CD4-positive, CD25-positive, alpha-beta regulatory T cell (primary cell): ENCODE results near the gene ENTPD5. TPM values are rescaled to one million over a fixed set of nuclear protein-coding genes. Genes with fewer than 3 reads are reported as not detected.

Experiments
- ATAC-seq, 2 donors: fragments of 150-1000 bp; cut with Tn5 transposase; one replicate each; pipeline ENCODE4 v1.10.0; 2021; ENCODE audit warnings: low read depth in 2 of 2, moderate number of reproducible peaks in 2 of 2, moderate library complexity in 1 of 2
- DNase-seq, 3 donors: peaks; one replicate each; pipeline versions ENCODE4 v3.0.0 to v3.0.0-alpha.2; 2012 to 2022; ENCODE audit warnings: mixed read lengths in 1 of 3
- H3K27ac ChIP-seq: one replicate; pipeline ENCODE4 v1.7.0; 2013; ENCODE audit warnings: mild to moderate bottlenecking, low read length; ENCODE audit not compliant: insufficient read depth, poor library complexity, severe bottlenecking
- H3K27me3 ChIP-seq: one replicate; pipeline ENCODE4 v1.7.0; 2013; ENCODE audit warnings: low read length; ENCODE audit not compliant: control insufficient read depth, insufficient read depth
- H3K36me3 ChIP-seq: one replicate; pipeline ENCODE4 v1.7.0; 2013; ENCODE audit warnings: mild to moderate bottlenecking, low read length, moderate library complexity; ENCODE audit not compliant: control insufficient read depth, insufficient read depth
- H3K4me1 ChIP-seq: 2 replicates; pipeline ENCODE4 v1.7.0; 2013; ENCODE audit warnings: mild to moderate bottlenecking, low read length; ENCODE audit not compliant: insufficient read depth, control insufficient read depth, poor library complexity, severe bottlenecking
- H3K4me3 ChIP-seq: one replicate; pipeline ENCODE4 v1.7.0; 2013; ENCODE audit warnings: low read depth, mild to moderate bottlenecking, low read length, moderate library complexity
- H3K9me3 ChIP-seq, 2 experiments: 1 replicate in 1 of 2; 2 replicates in 1 of 2; pipeline ENCODE4 v1.7.0; 2013; ENCODE audit warnings: low read length in 2 of 2, mild to moderate bottlenecking in 1 of 2, moderate library complexity in 1 of 2; ENCODE audit not compliant: control insufficient read depth in 2 of 2
- H3K27ac Mint-ChIP-seq, 3 donors: one replicate each; pipeline ENCODE4 v1.8.0; 2020 to 2022; ENCODE audit warnings: mild to moderate bottlenecking in 3 of 3, mixed read lengths in 3 of 3, moderate library complexity in 2 of 3
- H3K27me3 Mint-ChIP-seq: one replicate; pipeline ENCODE4 v1.8.0; 2022; ENCODE audit warnings: mild to moderate bottlenecking, mixed read lengths
- H3K36me3 Mint-ChIP-seq: one replicate; pipeline ENCODE4 v1.8.0; 2020; ENCODE audit warnings: mixed read lengths
- H3K4me1 Mint-ChIP-seq, 4 donors: one replicate each; pipeline ENCODE4 v1.8.0; 2020 to 2022; ENCODE audit warnings: mixed read lengths in 4 of 4, mild to moderate bottlenecking in 1 of 4
- H3K4me3 Mint-ChIP-seq, 4 donors: one replicate each; pipeline ENCODE4 v1.8.0; 2020 to 2022; ENCODE audit warnings: mild to moderate bottlenecking in 4 of 4, mixed read lengths in 4 of 4, moderate library complexity in 3 of 4
- H3K9me3 Mint-ChIP-seq, 7 donors: one replicate each; pipeline ENCODE4 v1.8.0; 2020 to 2022; ENCODE audit warnings: mixed read lengths in 7 of 7, mild to moderate bottlenecking in 3 of 7, moderate library complexity in 2 of 7
- polyA plus RNA-seq, 4 donors: library from polyadenylated mRNA; unstranded; fragments of 300-500 nt; fragmentation: Illumina TruSeq; gene quantifications; one replicate each; pipeline ENCODE4 v1.2.3, GENCODE V29; 2021
- total RNA-seq: library from RNA; stranded (reverse); gene quantifications from one replicate; pipeline ENCODE4 v1.2.3, GENCODE V29; 2022

The ENTPD5 gene
- total and polyA plus RNA-seq, 5 donors from 2014 or later, result 2.9 to 8.0 (median 3.7) TPM

- ATAC-seq, result no peak
- Histone ChIP-seq H3K36me3 (peaks cover 56% of the 10 kb centered on the region), H3K4me1 (peaks cover 4% of the 10 kb centered on the region), H3K9me3 (no peaks in the 10 kb centered on the region), H3K4me3 (no peak overlapping the region), H3K27ac (no peak overlapping the region), H3K27me3 (no peaks in the 10 kb centered on the region)
- Mint-ChIP-seq H3K4me1 (peaks cover 8 to 18% (median 12%) of the 10 kb centered on the region in 4 donors), H3K4me3 (no peak overlapping the region), H3K27ac (no peak overlapping the region), H3K9me3 (no peaks in the 10 kb centered on the region), H3K27me3 (no peaks in the 10 kb centered on the region), H3K36me3 (peaks cover 21% of the 10 kb centered on the region)
- DNase-seq, result no peak
These were observed 63.4 kb downstream of the ENTPD5 start for GRCh38 chr14:73955674-73956073.

- Mint-ChIP-seq H3K4me1 (peaks cover 8 to 29% (median 19%) of the 10 kb centered on the region in 4 donors), H3K4me3 (no peak overlapping the region), H3K9me3 (no peaks in the 10 kb centered on the region), H3K27ac (no peak overlapping the region), H3K27me3 (no peaks in the 10 kb centered on the region), H3K36me3 (peaks cover 17% of the 10 kb centered on the region)
- Histone ChIP-seq H3K4me1 (peaks cover 17% of the 10 kb centered on the region), H3K27ac (no peak overlapping the region), H3K27me3 (no peaks in the 10 kb centered on the region), H3K4me3 (no peak overlapping the region), H3K36me3 (peaks cover 36% of the 10 kb centered on the region), H3K9me3 (no peaks in the 10 kb centered on the region)
- ATAC-seq (no peak), DNase-seq (no peak)
These were observed 65.4 kb downstream of the ENTPD5 start for GRCh38 chr14:73953731-73954130.

GRCh38 chr14:73949752-73950734 lies 69.0 kb downstream of the ENTPD5 start, which contains the start of the genes COQ6 and FAM161B:
TSS of gene COQ6 (plus strand) at chr14:73950302. CDS start at chr14:73950333, 31 bp downstream.
TSS of gene FAM161B (minus strand) at chr14:73950094. CDS start at chr14:73950026, 68 bp downstream.
- H3K27ac Mint-ChIP-seq, result peak within 1 kb of the TSS; percentile 97 to 98 (median 97)
- peak within 1 kb of the TSS; percentile 95 to 98 (median 96) for H3K4me3 Mint-ChIP-seq
- no peaks in the 10 kb centered on the region for H3K27me3 ChIP-seq
- peaks cover 10 to 38% (median 24%) of the 10 kb centered on the region in 4 donors for H3K4me1 Mint-ChIP-seq
- H3K9me3 ChIP-seq, result no peaks in the 10 kb centered on the region
- H3K36me3 Mint-ChIP-seq, result peaks cover 9% of the 10 kb centered on the region
- peaks cover 14% of the 10 kb centered on the region for H3K36me3 ChIP-seq
- H3K9me3 Mint-ChIP-seq, result no peaks in the 10 kb centered on the region
- H3K27me3 Mint-ChIP-seq, result no peaks in the 10 kb centered on the region
- peak; percentile 89 to 97 (median 94) for DNase-seq
- H3K4me1 ChIP-seq, result peaks cover 17% of the 10 kb centered on the region
- ATAC-seq, result peak; percentile 94 to 96
- peak within 1 kb of the TSS; percentile 95 for H3K27ac ChIP-seq
- peak within 1 kb of the TSS; percentile 94 for H3K4me3 ChIP-seq

GRCh38 chr14:73945159-73945670 lies 73.9 kb downstream of the ENTPD5 start:
- H3K4me3 ChIP-seq, result no peak overlapping the region

GRCh38 chr14:73944432-73945158 lies 74.5 kb downstream of the ENTPD5 start:
- no peak overlapping the region for H3K27ac Mint-ChIP-seq
- H3K4me1 Mint-ChIP-seq, result peaks cover 0 to 12% (median 6%) of the 10 kb centered on the region in 4 donors
- H3K27ac ChIP-seq, result no peak overlapping the region
- no peak overlapping the region for H3K4me3 ChIP-seq
- ATAC-seq (no peak), DNase-seq (no peak)
- peaks cover 21% of the 10 kb centered on the region for H3K36me3 Mint-ChIP-seq
- H3K4me1 ChIP-seq, result peaks cover 5% of the 10 kb centered on the region
- no peaks in the 10 kb centered on the region for H3K27me3 ChIP-seq
- H3K4me3 Mint-ChIP-seq, result no peak overlapping the region
- no peaks in the 10 kb centered on the region for H3K9me3 ChIP-seq
- peaks cover 16% of the 10 kb centered on the region for H3K36me3 ChIP-seq
- no peaks in the 10 kb centered on the region for H3K27me3 Mint-ChIP-seq
- peaks cover 0 to 1% (median 0%) of the 10 kb centered on the region in 7 donors for H3K9me3 Mint-ChIP-seq

More at GRCh38 chr14:73945159-73945670, 73.9 kb downstream of the ENTPD5 start:
- no peak for DNase-seq
- Histone ChIP-seq H3K4me1 (peaks cover 8% of the 10 kb centered on the region), H3K27ac (no peak overlapping the region), H3K27me3 (no peaks in the 10 kb centered on the region), H3K36me3 (peaks cover 16% of the 10 kb centered on the region), H3K9me3 (no peaks in the 10 kb centered on the region)
- peaks cover 0 to 18% (median 9%) of the 10 kb centered on the region in 4 donors for H3K4me1 Mint-ChIP-seq
- no peak for ATAC-seq
- H3K4me3 Mint-ChIP-seq, result no peak overlapping the region
- H3K27me3 Mint-ChIP-seq, result no peaks in the 10 kb centered on the region
- H3K36me3 Mint-ChIP-seq, result peaks cover 17% of the 10 kb centered on the region
- peaks cover 0 to 1% (median 0%) of the 10 kb centered on the region in 7 donors for H3K9me3 Mint-ChIP-seq
- H3K27ac Mint-ChIP-seq, result no peak overlapping the region

GRCh38 chr14:73943083-73943482 lies 76.0 kb downstream of the ENTPD5 start:
- H3K27me3 ChIP-seq, result no peaks in the 10 kb centered on the region
- no peak for DNase-seq
- no peaks in the 10 kb centered on the region for H3K4me1 ChIP-seq
- peak overlapping the region in 2 of 3 donors; percentile 11 to 48 for H3K27ac Mint-ChIP-seq
- peaks cover 0 to 1% (median 0%) of the 10 kb centered on the region in 7 donors for H3K9me3 Mint-ChIP-seq
- H3K36me3 Mint-ChIP-seq, result peaks cover 21% of the 10 kb centered on the region
- peaks cover 0 to 6% (median 4%) of the 10 kb centered on the region in 4 donors for H3K4me1 Mint-ChIP-seq
- no peak overlapping the region for H3K27ac ChIP-seq
- H3K4me3 Mint-ChIP-seq, result no peak overlapping the region
- no peaks in the 10 kb centered on the region for H3K9me3 ChIP-seq
- no peaks in the 10 kb centered on the region for H3K27me3 Mint-ChIP-seq
- peaks cover 16% of the 10 kb centered on the region for H3K36me3 ChIP-seq
- ATAC-seq, result no peak
- H3K4me3 ChIP-seq, result no peak overlapping the region

GRCh38 chr14:73942180-73942579 lies 76.9 kb downstream of the ENTPD5 start:
- Histone ChIP-seq H3K36me3 (peaks cover 19% of the 10 kb centered on the region), H3K4me3 (no peak overlapping the region), H3K9me3 (no peaks in the 10 kb centered on the region), H3K4me1 (no peaks in the 10 kb centered on the region), H3K27me3 (no peaks in the 10 kb centered on the region), H3K27ac (no peak overlapping the region)
- Mint-ChIP-seq H3K4me1 (peaks cover 0 to under 1% (median 0%) of the 10 kb centered on the region in 4 donors), H3K36me3 (peaks cover 21% of the 10 kb centered on the region), H3K27me3 (no peaks in the 10 kb centered on the region), H3K27ac (no peak overlapping the region), H3K9me3 (peaks cover 0 to 1% (median 0%) of the 10 kb centered on the region in 7 donors), H3K4me3 (no peak overlapping the region)
- ATAC-seq (no peak), DNase-seq (no peak)
